Left cardiac atrium (tissue), 4 donors: Measurements from ENCODE around the gene CCND3. TPM values are rescaled to one million over a fixed set of nuclear protein-coding genes. Genes with fewer than 3 reads are reported as not detected.
A peak's percentile ranks its signal among the peaks of the same experiment; 100 is the strongest.
"Not testable (repeated sequence)": the region's sequence is repeated elsewhere in the genome, so short reads cannot be mapped to it uniquely, and the experiment has no call there.

Experiments
- ATAC-seq, 2 donors: fragments of 200-7000 bp; cut with Tn5 transposase; one replicate each; pipeline ENCODE4 v1.9.1; 2020; ENCODE audit warnings: mild to moderate bottlenecking in 2 of 2, moderate library complexity in 2 of 2
- DNase-seq: peaks from one replicate; pipeline ENCODE4 v3.0.0-alpha.2; 2020
- intact Hi-C, 2 donors: fragments of 100-400 bp; cut with DNase I; formaldehyde crosslinking; loops; one replicate each; pipeline versions ENCODE4 v1.14.1 to v1.15.1; 2022 to 2023
- total RNA-seq, 2 donors: library from RNA; stranded (reverse); fragmentation: NEBNext Ultra II Directional; extraction: Animal tissue kit (Norgen Biotek cat#: 25700); gene quantifications; one replicate each; pipeline ENCODE4 v1.2.1, GENCODE V29; 2021
- donor health status: DM: no; HTN: yes; CAD: no.
- donor health status: DM: no; HTN: yes; CAD: no; lungs with severe emphysema.
- donor health status: DM: yes; HTN: yes; CAD: no.
- donor health status: Dilated cardiomyopathy.

CCND3 gene
- total RNA-seq, 2 donors from 2014 or later = 60.1 to 62.4 TPM

GRCh38 chr6:41957117-41957516 is 15.5 kb upstream of the CCND3 start:
- intact Hi-C loops = no loop called here
- DNase-seq (no peak), ATAC-seq (no peak)

GRCh38 chr6:41955412-41955811 is 13.8 kb upstream of the CCND3 start:
- ATAC-seq = no peak
- no peak for DNase-seq
- intact Hi-C loops = no loop called here

GRCh38 chr6:41954668-41955067 is 13.1 kb upstream of the CCND3 start:
- DNase-seq = no peak
- no peak for ATAC-seq
- intact Hi-C loops = no loop called here

- ATAC-seq = no peak
- intact Hi-C loops = no loop called here
These were observed 6.1 kb upstream of the CCND3 start for GRCh38 chr6:41947581-41948220.

GRCh38 chr6:41943456-41943855 is 1.8 kb upstream of the CCND3 start:
- no peak for DNase-seq
- intact Hi-C loops = no loop called here
- no peak for ATAC-seq

More at GRCh38 chr6:41947581-41948220, 6.1 kb upstream of the CCND3 start:
- no peak for DNase-seq

- DNase-seq, ATAC-seq, intact Hi-C loops: not testable (repeated sequence)
These were observed 1.3 kb upstream of the CCND3 start for GRCh38 chr6:41942882-41943281.

GRCh38 chr6:41942067-41942851 is 651 bp upstream of the CCND3 start:
- DNase-seq = no peak
- peak in 1 of 2 donors; percentile 1 for ATAC-seq
- intact Hi-C loops = no loop called here

GRCh38 chr6:41940759-41941279 is 789 bp downstream of the CCND3 start:
- DNase-seq (peak; percentile 63), ATAC-seq (peak; percentile 14 to 28)
- intact Hi-C loops = no loop called here

GRCh38 chr6:41939848-41940758 is 1.5 kb downstream of the CCND3 start:
- ATAC-seq = no peak

GRCh38 chr6:41939176-41939847 is 2.3 kb downstream of the CCND3 start:
- ATAC-seq = peak in 1 of 2 donors; percentile 2
- intact Hi-C loops = loop anchor here (2.0 to 10.0 kb wide), 2 partner anchors 105 to 107 kb away; no protein-coding TSS in a partner anchor
- DNase-seq = peak; percentile 68

More at GRCh38 chr6:41939848-41940758, 1.5 kb downstream of the CCND3 start:
- DNase-seq = peak; percentile 31
- intact Hi-C loops = loop anchor here (2.0 to 10.0 kb wide), 2 partner anchors 105 to 107 kb away; no protein-coding TSS in a partner anchor

GRCh38 chr6:41938590-41939175 is 2.9 kb downstream of the CCND3 start:
- intact Hi-C loops = loop anchor here (2.0 to 10.0 kb wide), 2 partner anchors 106 to 108 kb away; no protein-coding TSS in a partner anchor
- DNase-seq = no peak
- no peak for ATAC-seq

- ATAC-seq = no peak
- intact Hi-C loops = loop anchor here (2.0 to 10.0 kb wide), 2 partner anchors 107 to 109 kb away; no protein-coding TSS in a partner anchor
- DNase-seq = peak; percentile 54
These were observed 3.6 kb downstream of the CCND3 start for GRCh38 chr6:41937861-41938574.

- DNase-seq (no peak), ATAC-seq (no peak)
- intact Hi-C loops = loop anchor here in 1 of 2 donors (10.0 kb wide), 1 partner anchor 107 kb away; no protein-coding TSS in a partner anchor
These were observed 4.1 kb downstream of the CCND3 start for GRCh38 chr6:41937472-41937860.

- ATAC-seq = peak; percentile 54 to 72
- intact Hi-C loops = loop anchor here in 1 of 2 donors (10.0 kb wide), 1 partner anchor 109 kb away; no protein-coding TSS in a partner anchor
- peak; percentile 71 for DNase-seq
These were observed 5.4 kb downstream of the CCND3 start for GRCh38 chr6:41936073-41936837.

- intact Hi-C loops = loop anchor here in 1 of 2 donors (10.0 kb wide), 1 partner anchor 109 kb away; no protein-coding TSS in a partner anchor
- DNase-seq (no peak), ATAC-seq (no peak)
These were observed 5.9 kb downstream of the CCND3 start for GRCh38 chr6:41935685-41936072.

GRCh38 chr6:41935193-41935574 is 6.4 kb downstream of the CCND3 start:
- intact Hi-C loops = loop anchor here in 1 of 2 donors (10.0 kb wide), 1 partner anchor 110 kb away; no protein-coding TSS in a partner anchor
- DNase-seq = no peak
- no peak for ATAC-seq
